ENCODE measurements around the gene SETD4.

- TF ChIP-seq, protein P1, sequence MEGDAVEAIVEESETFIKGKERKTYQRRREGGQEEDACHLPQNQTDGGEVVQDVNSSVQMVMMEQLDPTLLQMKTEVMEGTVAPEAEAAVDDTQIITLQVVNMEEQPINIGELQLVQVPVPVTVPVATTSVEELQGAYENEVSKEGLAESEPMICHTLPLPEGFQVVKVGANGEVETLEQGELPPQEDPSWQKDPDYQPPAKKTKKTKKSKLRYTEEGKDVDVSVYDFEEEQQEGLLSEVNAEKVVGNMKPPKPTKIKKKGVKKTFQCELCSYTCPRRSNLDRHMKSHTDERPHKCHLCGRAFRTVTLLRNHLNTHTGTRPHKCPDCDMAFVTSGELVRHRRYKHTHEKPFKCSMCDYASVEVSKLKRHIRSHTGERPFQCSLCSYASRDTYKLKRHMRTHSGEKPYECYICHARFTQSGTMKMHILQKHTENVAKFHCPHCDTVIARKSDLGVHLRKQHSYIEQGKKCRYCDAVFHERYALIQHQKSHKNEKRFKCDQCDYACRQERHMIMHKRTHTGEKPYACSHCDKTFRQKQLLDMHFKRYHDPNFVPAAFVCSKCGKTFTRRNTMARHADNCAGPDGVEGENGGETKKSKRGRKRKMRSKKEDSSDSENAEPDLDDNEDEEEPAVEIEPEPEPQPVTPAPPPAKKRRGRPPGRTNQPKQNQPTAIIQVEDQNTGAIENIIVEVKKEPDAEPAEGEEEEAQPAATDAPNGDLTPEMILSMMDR (IDR thresholded peaks at IDR 0.05): peak in 6 of 7 experiments; percentile 27 to 50 (median 36)
- TF ChIP-seq POLR2A (IDR thresholded peaks at IDR 0.05): peak in 1 of 3 donors; percentile 18
These were observed 44.3 kb upstream of the SETD4 start for GRCh38 chr21:36104317-36105300.

Data from body of pancreas (tissue), 4 donors.